HG03460 (cell line): ENCODE measurements around the gene ANXA4.
"Not testable (repeated sequence)": the region's sequence is repeated elsewhere in the genome, so short reads cannot be mapped to it uniquely, and the experiment has no call there.

Source experiments
- ATAC-seq: cut with Tn5 transposase; IDR thresholded peaks from one replicate; pipeline ENCODE4 v1.9.1; 2021; ENCODE audit not compliant: unreplicated experiment

Gene ANXA4

DNA sequence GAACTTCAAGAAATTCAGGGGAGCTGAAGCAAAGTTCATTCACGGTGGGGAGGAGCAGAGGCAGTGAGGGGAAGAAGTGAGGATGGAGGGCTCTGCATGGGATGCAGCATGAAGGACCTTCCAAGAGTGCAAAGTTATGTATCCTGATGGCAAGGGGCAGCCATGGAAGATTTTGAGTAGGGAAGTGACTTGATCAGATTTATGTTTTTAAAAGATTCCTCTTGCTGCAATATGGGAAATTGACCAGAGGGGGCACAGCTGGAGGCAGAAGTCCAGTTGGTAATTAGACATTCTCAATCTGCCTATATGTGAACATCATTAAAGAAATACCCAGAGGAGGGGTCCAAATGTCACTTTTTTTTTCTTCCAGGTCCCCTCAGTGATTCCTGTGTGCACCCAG lies 21.5 kb upstream of the ANXA4 start:
- ATAC-seq: no peak

DNA sequence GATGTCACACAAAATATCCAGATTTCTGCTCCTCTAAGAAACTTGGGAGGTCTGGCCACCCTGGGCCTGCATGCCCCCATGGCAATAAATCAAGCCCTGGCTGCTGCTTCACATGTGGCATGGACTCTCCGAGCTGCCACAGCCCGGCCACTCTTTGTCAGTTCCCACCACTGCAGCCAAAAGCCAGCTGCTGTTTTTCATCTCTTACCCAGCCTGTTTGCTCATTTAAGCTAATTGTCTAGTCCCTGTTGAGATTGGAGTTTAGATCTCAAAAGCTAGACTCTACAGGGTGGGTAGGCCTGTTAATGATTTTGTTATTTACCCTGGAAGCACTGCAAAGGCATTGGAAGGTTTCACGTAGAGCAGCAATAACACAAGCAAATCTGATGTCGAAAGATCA lies 20.9 kb upstream of the ANXA4 start:
- no peak for ATAC-seq

DNA sequence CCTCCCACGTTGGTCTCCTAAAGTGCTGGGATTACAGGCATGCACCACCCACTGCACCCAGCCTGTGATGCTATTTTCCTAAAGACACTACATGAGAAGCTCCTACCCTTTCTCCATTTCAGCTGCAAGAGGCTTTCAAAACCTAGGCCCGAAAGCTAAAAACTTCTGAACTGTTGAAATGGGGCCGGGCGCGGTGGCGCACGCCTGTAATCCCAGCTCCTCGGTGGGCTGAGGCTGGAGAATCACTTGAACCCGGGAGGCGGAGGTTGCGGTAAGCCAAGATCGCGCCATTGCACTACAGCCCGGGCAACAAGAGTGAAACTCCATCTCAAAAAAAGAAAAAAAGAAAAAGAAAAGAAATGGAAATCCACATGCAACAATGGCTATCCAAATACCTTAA lies 18.1 kb upstream of the ANXA4 start:
- no peak for ATAC-seq

DNA sequence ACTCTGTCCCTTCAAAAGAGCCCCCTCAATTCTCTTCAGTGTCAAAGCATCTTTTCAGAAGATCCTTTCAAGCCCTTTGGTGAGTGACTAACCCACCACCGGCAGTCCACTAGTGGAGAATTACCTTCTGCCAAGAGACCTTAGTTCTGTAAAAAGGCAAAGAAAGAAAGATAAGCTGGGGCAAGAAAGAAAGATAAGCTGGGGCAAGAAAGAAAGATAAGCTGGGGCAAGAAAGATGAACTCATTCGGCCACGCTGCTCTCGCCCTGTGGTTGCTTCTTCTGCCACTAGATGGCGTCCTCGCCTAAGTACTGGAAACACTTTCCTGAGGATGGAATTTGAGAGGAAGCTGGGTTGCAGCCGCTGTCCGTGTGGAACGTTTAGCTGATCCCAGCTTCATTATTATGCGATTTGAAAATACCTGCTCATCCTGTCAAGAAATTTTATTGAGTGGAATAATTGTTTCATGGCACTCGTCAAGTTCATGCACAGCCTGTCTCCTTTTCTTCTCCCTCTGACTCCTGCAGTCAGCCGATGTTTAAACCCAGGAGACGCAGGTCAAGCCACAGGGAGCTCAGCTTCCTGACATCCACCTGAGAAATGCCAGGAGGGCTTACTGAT lies 17.3 kb upstream of the ANXA4 start:
- peak; percentile 64 for ATAC-seq

DNA sequence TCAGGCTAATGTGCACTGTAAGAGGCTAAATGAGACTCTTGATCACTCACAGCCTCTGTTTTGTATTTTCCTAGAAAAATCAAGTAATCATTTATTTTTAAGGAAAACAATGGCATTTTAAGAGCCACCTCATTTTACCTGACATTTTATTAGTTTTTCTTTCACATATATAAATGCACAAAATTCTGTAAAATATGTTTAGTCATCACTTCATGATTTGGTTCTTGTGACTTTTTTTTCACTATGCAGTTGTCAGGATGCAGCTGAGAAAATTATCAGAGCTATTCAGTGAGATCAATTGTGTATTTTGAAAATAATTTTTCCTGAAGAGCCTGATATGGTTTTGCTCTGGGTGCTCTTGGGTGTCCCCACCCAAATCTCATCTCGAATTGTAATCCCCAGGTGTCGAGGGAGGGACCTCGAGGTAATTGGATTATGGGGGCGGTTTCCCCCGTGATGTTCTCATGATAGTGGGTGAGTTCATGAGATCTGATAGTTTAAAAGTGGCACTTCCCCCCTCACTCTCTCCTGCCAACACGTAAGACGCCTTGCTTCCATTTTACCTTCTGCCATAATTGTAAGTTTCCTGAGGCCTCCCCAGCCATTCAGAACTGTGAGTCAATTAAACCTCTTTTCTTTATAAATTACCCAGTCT lies 16.1 kb upstream of the ANXA4 start:
- ATAC-seq: no peak

DNA sequence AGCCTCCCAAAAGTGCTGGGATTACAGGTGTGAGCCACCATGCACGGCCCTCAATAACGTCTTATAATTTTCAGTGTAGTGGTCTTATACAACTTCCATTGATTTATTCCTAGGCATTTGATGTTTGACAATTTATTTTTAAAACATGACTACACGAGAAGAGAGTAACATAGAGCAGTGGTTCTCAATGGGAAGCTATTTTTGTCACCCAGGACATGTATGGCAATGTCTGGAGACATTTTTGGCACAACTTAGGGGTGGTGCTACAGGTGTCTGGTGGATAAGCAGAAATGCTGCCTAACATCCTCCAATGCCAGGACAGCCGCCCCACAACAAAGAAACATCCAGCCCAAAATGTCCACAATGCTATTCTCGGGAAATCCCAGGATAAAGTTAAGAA lies 12.7 kb upstream of the ANXA4 start:
- no peak for ATAC-seq

DNA sequence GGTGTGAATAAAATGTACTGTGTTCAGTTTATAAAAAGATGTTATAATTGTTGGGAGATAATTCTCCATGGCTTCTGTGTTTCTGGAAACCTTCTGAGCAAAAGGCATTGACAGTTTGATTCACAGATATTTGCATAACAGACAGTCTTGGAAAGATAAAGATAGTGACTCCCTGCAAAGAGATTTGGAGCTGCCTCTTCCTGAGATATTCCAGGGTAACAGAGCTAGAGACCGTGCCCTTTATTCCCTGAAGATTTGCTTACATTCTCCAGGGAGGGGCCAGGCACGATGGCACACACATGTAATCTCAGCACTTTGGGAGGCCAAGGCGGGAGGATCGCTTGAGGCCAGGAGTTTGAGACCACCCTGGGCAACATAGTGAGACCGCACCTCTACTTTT lies 12.2 kb upstream of the ANXA4 start:
- ATAC-seq: no peak

DNA sequence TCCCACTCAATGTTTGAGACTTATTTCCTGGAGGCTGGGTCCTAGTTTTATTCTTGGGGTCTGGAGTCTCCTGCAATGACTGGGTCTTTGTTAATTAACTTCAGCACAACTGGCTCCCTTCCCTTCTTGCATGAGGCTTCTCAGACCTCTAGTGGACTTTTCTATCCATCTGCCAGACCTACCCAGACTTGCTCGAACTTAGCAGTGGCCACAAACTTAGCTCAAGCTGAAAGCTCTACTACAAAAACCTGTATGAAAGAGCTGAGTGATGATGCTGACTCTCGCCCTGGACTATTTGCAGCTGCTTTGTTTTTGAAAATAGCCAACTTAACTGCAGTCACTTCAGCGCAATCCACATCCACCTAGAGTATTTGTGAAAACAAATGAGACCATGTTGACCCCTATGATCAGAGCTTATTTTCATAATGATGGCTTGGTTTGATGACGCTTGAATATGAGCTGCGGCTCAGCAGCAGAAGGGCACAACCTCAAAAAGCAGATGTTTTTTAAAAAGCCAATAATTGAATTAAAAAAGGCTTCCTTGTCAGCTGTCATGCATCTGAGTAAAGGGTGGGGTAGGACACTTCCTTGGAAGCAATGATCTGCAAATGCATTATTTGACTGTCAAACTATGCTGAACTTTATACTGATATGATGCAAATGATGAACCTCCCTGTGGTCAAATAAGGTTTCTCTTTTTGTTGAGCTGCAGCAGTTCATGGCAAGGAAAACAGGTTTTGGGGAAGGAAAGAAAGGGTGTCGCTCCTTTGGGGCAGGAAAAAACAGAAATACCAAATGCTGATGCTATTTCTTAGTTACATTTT lies 10.6 kb upstream of the ANXA4 start:
- no peak for ATAC-seq

DNA sequence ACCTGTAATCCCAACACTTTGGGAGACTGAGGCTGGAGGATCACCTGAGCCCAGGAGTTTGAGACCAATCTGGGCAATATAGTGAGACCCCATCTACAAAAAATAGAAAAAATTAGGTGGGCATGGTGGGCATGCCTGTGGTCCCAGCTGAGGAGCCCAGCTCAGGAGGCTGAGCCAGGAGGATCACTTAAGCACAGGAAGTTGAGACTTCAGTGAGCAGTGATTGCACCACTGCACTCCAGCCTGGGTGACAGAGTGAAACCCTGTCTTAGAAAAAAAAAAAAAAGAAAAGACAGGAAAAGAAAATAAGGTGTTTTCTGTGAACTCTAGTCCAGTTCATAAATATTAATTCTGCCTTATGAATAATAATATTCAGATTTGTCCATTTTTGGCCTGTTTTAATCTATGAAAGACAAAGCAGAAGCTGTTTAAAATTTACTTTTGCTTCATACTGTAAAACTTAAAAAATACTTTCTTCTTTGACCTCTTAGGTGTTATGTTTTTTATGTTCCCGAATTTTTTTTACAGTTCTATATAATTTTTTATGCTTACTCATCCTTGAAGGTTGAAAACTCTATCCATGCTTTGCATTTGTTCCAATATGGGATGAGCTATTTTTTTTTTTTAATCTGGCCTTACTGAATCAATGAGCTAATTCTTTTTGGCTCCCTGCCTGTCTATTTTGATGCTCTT lies 8.4 kb upstream of the ANXA4 start:
- no peak for ATAC-seq

DNA sequence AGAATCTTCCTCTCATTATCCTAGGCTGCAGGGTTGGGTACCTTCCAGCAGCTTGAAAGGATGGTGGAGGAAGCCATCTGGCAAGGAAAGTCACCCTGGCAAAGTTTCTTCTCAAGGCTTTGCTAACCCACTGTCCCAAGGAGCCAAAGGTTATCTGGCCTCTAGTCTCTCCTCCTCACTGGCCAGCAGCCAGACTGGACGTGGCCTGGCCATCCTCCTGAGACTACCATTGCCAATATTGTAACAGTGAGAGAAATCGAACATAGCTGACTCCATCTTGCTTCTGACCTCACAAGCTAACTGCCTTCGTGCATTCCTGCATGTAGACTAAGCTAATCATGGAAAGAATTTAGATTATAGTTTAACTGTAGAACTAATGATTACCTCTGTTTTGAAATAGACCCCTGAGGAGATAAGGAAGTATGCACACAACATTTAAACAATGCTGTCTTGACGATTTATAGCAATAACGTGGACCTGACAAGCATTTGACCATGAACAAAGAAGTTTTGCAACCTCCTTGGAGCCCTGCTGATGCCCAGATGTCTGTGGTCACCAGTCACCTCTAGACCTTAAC lies 7.8 kb upstream of the ANXA4 start:
- ATAC-seq: no peak

DNA sequence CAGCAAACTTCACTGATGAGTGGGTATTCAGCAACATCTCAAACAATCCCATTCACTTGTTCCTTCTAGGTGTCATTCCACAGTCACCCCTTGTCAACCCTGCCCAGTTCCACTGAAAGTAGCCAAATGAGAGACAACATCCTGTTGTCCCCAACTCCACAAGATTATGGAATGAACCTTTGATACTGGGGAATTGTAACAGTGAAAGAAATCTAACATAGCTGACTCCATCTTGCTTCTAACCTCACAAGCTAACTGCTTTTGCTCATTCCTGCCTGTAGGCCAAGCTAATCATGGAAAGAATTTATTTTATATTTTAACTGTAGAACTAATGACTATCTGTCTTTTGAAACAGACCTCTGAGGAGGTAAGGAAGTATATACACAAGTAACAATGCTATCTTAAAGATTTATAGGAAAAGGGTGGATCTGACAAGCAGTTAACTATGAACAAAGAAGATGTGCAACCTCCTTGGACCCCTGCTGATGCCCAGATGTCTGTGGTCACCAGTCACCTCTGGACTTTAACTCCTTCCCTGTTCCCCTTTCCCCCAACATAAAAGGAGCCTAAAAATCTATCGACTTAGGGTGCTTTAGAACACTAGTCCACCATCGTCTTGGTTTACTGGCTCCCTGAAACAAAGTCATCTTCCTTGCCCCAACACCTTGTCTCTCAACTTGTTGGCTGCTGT lies 6.9 kb upstream of the ANXA4 start:
- ATAC-seq: no peak

DNA sequence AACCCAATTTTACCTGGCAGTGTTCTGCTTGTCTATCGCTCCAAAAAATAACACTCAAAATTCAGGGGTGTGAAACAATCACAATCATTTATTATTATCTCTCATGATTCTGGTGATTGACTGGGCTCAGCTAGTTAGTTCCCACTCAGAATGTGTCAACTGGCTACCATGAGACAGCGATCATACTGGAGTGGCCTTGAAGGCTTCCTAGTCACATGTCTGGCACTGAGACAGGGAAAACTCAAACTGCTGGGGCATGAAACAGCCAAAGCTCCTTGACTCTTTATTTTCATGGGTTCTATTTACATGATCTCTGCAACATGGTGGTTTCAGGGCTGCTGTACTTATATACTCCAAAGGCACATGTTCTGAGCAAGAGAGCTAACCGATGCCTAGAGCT lies 6.2 kb upstream of the ANXA4 start:
- no peak for ATAC-seq

DNA sequence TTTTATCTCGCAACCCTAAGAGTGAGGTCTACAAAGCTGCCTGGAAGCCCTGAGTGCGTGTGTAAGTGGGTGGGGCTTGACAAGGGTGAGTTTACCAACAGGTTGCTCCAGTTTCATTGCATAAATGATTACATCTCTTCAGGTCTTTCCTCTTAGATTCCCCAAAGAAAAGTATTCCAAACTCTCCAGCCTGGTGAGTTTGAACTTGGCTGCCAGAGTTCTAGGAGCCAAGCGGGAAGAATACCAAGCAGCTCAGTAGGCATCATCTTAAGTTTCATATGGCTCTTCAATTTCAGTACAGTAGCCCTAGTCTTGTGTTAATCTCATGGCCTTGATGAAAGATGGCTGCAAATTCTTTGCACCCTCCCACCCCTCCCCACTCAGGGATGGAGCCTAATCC lies 3.8 kb upstream of the ANXA4 start:
- not testable (repeated sequence) for ATAC-seq

DNA sequence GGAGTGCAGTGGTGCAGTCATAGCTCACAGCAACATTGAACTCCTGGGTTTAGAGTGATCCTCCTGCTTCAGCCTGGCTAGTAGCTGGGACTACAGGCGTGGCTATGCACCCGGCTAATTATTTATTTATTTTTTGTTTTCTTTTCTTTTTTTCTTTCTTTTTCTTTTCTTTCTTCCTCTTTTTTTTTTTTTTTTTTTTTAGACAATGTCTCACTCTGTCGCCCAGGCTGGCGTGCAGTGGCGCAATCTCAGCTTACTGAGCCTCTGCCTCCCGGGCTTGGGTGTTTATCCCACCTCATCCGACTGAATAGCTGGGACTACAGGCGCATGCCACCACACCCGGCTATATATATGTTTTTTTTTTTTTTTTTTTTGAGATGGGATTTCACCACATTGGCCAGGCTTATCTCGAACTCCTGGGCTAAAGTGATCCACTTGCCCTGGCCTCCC lies 1.4 kb upstream of the ANXA4 start:
- no peak for ATAC-seq

DNA sequence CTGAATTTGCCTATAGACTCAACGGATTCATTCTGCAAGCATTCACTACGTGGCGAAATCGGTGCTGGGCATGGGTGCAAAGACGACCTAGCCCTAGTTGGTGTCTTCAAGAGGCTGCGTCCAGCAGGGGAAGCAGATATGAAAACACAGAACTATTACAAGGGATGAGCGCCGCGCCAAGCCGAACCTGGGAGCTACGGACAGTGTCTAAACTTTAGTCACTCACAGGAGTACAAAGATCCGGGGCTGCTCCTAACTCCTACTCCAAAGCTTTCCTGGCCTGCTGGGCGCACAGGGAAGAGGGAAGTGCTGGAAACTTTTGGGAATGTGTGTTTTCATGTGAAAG lies 732 bp upstream of the ANXA4 start:
- ATAC-seq: peak; percentile 37

DNA sequence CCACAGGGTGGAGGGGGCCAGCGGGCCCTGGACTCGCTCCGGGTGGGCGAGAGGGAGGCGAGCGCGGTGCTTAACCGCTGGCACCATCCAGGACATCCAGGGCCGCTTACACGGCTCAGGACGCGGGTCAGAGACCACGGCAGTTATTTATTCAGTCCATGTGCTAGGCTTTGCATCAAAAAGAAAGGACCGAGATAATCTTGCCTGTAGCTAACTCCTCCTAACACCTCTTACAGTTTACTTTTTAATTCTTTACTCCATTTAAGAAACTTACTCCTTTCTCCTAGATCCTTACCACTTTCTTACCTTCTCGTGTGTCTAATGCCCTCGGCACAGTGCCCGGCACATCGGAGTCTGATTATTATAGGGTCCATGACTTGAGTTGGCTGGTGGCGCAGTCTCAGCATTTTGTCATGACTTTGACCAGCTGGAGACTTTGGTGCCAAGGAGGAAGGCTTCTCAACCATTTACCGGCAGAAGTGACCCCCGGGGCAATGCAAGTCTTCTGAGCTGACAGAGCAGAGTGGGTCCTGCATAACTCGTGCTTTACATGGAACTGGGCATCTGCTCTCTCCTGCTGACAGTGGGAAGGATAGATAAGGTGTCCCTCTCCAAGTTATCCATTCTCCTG lies 503 bp downstream of the ANXA4 start:
- ATAC-seq: peak; percentile 19

DNA sequence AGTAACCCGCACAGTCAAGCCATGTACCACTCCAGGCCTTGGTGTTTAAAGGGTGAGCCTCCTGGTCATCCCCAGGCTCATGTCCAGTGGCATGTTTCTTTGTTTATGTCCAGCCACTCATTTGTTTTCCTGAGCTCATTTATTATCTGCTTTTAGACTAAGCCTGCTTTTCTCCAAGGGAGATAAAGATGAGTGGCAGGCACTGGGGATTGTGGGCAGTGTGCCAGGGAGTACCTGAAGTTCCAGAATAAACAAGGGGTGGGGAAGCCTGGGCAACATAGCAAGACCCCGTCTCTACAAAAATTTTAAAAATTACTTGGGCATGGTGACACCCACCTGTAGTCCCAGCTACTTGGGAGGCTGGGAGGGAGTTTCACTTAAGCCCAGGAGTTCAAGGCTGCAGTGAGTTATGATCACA lies 1.9 kb downstream of the ANXA4 start:
- ATAC-seq: no peak

DNA sequence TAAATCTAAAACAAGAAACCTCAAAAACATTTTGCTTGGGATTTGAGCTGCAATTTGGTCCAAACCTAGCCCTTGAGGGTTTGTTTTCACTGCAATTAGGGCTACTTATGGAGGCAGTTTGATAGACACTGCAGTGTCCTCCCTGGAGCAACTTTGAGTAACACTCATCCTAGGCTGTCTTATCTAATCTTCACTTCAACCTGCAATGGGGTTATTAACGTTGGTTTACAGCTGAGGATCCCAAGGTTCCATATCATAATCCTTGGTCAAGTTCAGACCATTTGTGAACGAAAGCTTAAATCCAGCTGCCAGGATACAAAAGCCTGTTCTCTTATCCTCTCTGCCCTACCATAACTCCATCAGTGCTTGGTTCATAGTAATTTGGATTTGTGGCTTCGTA lies 2.5 kb downstream of the ANXA4 start:
- ATAC-seq: no peak

DNA sequence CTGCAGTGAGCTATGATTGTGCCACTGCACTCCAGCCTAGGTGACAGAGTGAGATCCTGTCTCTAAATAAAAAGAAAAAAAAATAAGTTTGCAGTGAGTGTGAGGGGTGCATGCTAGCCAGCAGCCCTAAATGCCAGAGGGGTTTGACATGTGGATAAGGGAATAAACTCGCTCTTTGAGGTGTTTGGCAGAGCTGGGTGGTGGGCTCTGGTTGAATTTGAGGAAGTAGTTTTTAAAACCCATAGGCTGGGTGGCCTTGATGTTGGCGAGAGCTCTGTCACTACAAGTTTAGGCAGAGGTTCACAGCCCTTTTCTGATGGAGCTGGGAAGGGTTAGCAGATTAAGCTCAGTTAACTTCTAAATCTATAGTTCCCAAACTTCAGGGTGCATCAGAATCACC lies 3.1 kb downstream of the ANXA4 start:
- no peak for ATAC-seq

DNA sequence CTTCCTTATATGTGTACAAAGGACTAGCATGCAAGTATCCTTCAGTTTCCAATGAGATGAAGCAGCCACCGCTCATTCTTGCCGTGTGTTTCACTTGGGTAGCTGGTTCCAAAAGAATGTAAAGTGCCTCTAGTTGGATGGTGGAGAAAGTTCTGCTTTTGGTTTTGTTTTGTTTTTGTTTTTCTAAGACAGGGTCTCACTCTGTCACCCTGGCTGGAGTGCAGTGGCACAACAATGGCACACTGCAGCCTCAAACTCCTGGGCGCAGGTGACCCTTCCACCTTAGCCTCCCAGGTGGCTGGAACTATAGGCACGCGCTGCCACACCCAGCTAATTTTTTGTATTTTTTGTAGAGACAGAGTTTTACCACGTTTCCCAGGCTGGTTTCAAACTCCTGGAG lies 8.3 kb downstream of the ANXA4 start:
- no peak for ATAC-seq
